Measurements from ENCODE around the gene SPTAN1. TPM values are rescaled to one million over a fixed set of nuclear protein-coding genes. Genes with fewer than 3 reads are reported as not detected.

SPTAN1 gene
- total RNA-seq, 1 experiment from 2014 or later, result 229 TPM

DNA sequence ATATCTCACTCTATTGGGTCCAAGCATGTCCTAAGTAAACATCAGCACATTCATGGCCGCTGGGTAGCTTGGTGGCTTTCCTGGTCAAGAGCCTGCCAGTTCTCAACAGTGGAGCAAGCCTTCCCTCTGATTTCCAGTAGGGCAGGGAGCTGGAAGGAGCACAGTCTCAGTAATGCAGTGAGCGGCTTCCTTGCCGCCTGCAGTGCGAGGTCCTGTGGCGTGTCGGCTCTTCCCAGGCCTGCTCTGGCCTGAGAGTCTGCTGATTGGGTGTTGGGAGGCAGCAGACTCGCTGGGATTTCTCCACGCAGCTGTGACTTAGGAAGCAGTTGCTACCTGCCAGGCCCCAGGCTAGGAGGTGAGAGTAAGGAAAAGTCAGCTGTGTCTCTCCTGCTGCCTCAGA is 51.3 kb downstream of the SPTAN1 start:
- Histone ChIP-seq H3K36me3 (ENCODE audit: control insufficient read depth, insufficient read depth, low read length) (peaks cover 18% of the 10 kb centered on the region; the same call in 1 of the 2 replicates), H3K9me3 (ENCODE audit: control insufficient read depth, insufficient read depth, low read depth, low read length) (no peaks in the 10 kb centered on the region), H3K4me3 (ENCODE audit: low read depth in 2 of 2, low read length in 2 of 2) (no peak overlapping the region), H3K27ac (ENCODE audit: low read length) (no peak overlapping the region), H3K27me3 (ENCODE audit: control insufficient read depth, insufficient read depth, low read length) (no peaks in the 10 kb centered on the region), H3K4me1 (ENCODE audit: control insufficient read depth, insufficient read depth, low read length) (no peaks in the 10 kb centered on the region)
- TF ChIP-seq TCF7L2 (IDR thresholded peaks at IDR 0.05; ENCODE audit: low read depth, low read length) (no peak), SIN3A (IDR thresholded peaks at IDR 0.05; ENCODE audit: borderline replicate concordance, insufficient read depth, low read depth, low read length) (no peak), POLR2AphosphoS5 (IDR thresholded peaks at IDR 0.05; ENCODE audit: low read depth, low read length) (no peak)
- TF ChIP-seq, protein P1, sequence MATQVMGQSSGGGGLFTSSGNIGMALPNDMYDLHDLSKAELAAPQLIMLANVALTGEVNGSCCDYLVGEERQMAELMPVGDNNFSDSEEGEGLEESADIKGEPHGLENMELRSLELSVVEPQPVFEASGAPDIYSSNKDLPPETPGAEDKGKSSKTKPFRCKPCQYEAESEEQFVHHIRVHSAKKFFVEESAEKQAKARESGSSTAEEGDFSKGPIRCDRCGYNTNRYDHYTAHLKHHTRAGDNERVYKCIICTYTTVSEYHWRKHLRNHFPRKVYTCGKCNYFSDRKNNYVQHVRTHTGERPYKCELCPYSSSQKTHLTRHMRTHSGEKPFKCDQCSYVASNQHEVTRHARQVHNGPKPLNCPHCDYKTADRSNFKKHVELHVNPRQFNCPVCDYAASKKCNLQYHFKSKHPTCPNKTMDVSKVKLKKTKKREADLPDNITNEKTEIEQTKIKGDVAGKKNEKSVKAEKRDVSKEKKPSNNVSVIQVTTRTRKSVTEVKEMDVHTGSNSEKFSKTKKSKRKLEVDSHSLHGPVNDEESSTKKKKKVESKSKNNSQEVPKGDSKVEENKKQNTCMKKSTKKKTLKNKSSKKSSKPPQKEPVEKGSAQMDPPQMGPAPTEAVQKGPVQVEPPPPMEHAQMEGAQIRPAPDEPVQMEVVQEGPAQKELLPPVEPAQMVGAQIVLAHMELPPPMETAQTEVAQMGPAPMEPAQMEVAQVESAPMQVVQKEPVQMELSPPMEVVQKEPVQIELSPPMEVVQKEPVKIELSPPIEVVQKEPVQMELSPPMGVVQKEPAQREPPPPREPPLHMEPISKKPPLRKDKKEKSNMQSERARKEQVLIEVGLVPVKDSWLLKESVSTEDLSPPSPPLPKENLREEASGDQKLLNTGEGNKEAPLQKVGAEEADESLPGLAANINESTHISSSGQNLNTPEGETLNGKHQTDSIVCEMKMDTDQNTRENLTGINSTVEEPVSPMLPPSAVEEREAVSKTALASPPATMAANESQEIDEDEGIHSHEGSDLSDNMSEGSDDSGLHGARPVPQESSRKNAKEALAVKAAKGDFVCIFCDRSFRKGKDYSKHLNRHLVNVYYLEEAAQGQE (IDR thresholded peaks at IDR 0.05; ENCODE audit: insufficient read depth in 1 of 2, low read depth in 2 of 2, low read length in 1 of 2), result no peak
- TF ChIP-seq, protein P2, sequence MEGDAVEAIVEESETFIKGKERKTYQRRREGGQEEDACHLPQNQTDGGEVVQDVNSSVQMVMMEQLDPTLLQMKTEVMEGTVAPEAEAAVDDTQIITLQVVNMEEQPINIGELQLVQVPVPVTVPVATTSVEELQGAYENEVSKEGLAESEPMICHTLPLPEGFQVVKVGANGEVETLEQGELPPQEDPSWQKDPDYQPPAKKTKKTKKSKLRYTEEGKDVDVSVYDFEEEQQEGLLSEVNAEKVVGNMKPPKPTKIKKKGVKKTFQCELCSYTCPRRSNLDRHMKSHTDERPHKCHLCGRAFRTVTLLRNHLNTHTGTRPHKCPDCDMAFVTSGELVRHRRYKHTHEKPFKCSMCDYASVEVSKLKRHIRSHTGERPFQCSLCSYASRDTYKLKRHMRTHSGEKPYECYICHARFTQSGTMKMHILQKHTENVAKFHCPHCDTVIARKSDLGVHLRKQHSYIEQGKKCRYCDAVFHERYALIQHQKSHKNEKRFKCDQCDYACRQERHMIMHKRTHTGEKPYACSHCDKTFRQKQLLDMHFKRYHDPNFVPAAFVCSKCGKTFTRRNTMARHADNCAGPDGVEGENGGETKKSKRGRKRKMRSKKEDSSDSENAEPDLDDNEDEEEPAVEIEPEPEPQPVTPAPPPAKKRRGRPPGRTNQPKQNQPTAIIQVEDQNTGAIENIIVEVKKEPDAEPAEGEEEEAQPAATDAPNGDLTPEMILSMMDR (IDR thresholded peaks at IDR 0.05), result no peak
- intact Hi-C loops (cut with micrococcal nuclease; ENCODE audit: unreplicated experiment), result no loop called here
- DNase-seq (ENCODE audit: low read depth, low spot score), result no peak
- no TSS peak for BruUV-seq (replicated peaks)
- in situ Hi-C loops (cut with HindIII; ENCODE audit: low pct_unique_long_range_greater_than_20kb, low sequenced_read_pairs), result no loop called here
- ATAC-seq, result no peak
- POLR2A ChIA-PET, result no interaction called here
- CTCF ChIA-PET, result no interaction called here

DNA sequence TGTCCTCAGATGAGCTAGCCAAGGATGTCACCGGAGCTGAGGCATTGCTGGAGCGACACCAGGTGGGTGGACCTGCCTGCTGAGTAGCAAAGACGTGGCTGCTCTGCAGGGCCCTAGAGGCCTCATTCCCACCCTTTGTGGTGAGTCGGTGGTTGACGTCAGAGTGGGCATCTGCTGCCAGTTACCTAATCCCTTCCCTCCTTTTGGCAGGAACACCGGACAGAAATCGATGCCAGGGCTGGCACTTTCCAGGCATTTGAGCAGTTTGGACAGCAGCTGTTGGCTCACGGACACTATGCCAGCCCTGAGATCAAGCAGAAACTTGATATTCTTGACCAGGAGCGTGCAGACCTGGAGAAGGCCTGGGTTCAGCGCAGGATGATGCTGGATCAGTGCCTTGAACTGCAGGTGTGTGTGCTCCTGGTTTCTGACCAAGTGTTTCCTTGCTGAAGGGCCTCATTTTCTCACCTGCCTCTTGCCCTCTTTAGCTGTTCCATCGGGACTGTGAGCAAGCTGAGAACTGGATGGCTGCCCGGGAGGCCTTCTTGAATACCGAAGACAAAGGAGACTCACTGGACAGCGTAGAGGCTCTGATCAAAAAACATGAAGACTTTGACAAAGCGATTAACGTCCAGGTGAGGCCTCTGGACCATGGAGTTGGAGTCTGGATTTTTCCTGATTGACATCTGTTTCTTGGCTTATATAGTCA is 55.4 kb downstream of the SPTAN1 start:
- DNase-seq (ENCODE audit: low read depth, low spot score) (no peak), ATAC-seq (no peak)
- Histone ChIP-seq H3K27ac (ENCODE audit: low read length) (no peak overlapping the region), H3K36me3 (ENCODE audit: control insufficient read depth, insufficient read depth, low read length) (peaks cover 30% of the 10 kb centered on the region), H3K9me3 (ENCODE audit: control insufficient read depth, insufficient read depth, low read depth, low read length) (no peaks in the 10 kb centered on the region), H3K4me1 (ENCODE audit: control insufficient read depth, insufficient read depth, low read length) (no peaks in the 10 kb centered on the region), H3K4me3 (ENCODE audit: low read depth in 2 of 2, low read length in 2 of 2) (no peak overlapping the region), H3K27me3 (ENCODE audit: control insufficient read depth, insufficient read depth, low read length) (no peaks in the 10 kb centered on the region)
- intact Hi-C loops (cut with micrococcal nuclease; ENCODE audit: unreplicated experiment) (no loop called here), in situ Hi-C loops (cut with HindIII; ENCODE audit: low pct_unique_long_range_greater_than_20kb, low sequenced_read_pairs) (no loop called here)
- BruUV-seq (replicated peaks), result no TSS peak
- CTCF ChIA-PET, result no interaction called here
- POLR2A ChIA-PET, result interaction anchor here (0.5 kb wide), 1 partner anchor 36 kb away, joined by 8 read pairs; no protein-coding TSS in a partner anchor
- TF ChIP-seq TCF7L2 (IDR thresholded peaks at IDR 0.05; ENCODE audit: low read depth, low read length) (no peak), SIN3A (IDR thresholded peaks at IDR 0.05; ENCODE audit: borderline replicate concordance, insufficient read depth, low read depth, low read length) (no peak), POLR2AphosphoS5 (IDR thresholded peaks at IDR 0.05; ENCODE audit: low read depth, low read length) (no peak)
- TF ChIP-seq, protein P2 (IDR thresholded peaks at IDR 0.05), result no peak
- TF ChIP-seq, protein P1 (IDR thresholded peaks at IDR 0.05; ENCODE audit: insufficient read depth in 1 of 2, low read depth in 2 of 2, low read length in 1 of 2), result no peak
